DOHH2 (cell line): ENCODE measurements around the gene P3H1.

Source experiments
- EZH2phosphoT487 ChIP-seq: fragments of 200-600 bp; sonication (generic); IDR thresholded peaks from 2 replicates; pipeline ENCODE4 v1.6.1; 2017; ENCODE audit warnings: borderline replicate concordance, mild to moderate bottlenecking, antibody characterized with exemption, low read length, moderate library complexity, mixed read lengths
- TF ChIP-seq, protein P1 (sequence below): fragments of 200-600 bp; sonication (generic); IDR thresholded peaks from one replicate; pipeline ENCODE4 v1.5.1; 2014; ENCODE audit warnings: antibody characterized with exemption, mild to moderate bottlenecking, low read depth, low read length; ENCODE audit not compliant: poor library complexity, severe bottlenecking

DNA sequence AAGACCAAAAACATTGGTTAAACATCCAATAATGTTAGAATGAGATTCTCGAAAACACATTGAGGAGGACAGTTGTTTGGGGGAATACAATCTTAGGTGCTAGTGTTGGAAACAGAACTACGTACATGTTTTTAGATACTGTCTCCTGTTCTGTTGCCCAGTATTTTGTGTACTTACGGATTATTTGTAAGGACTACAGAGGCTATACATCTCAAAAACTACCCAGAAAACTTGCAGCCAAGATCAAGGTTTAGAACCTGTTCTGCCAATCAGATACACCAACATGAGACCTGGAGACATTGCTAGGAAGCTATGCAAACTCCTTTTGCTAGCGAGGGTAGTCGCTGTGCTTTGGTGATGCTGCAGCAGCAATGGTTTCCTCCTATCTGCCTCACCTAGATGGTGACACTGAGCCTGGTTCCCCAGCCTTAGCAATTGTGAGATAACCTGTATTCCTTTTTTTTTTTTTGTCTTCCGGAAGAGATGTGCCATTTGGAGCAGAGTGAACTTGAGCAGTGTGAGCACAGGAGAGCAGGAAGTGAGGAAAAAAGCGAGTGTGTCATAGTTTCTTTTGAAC is 62.9 kb downstream of the P3H1 start:
- TF ChIP-seq, protein P1, sequence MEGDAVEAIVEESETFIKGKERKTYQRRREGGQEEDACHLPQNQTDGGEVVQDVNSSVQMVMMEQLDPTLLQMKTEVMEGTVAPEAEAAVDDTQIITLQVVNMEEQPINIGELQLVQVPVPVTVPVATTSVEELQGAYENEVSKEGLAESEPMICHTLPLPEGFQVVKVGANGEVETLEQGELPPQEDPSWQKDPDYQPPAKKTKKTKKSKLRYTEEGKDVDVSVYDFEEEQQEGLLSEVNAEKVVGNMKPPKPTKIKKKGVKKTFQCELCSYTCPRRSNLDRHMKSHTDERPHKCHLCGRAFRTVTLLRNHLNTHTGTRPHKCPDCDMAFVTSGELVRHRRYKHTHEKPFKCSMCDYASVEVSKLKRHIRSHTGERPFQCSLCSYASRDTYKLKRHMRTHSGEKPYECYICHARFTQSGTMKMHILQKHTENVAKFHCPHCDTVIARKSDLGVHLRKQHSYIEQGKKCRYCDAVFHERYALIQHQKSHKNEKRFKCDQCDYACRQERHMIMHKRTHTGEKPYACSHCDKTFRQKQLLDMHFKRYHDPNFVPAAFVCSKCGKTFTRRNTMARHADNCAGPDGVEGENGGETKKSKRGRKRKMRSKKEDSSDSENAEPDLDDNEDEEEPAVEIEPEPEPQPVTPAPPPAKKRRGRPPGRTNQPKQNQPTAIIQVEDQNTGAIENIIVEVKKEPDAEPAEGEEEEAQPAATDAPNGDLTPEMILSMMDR: no peak
- no peak for TF ChIP-seq EZH2phosphoT487
